Left lung (tissue), 10 donors: ENCODE measurements around the gene GCHFR. TPM values are rescaled to one million over a fixed set of nuclear protein-coding genes. Genes with fewer than 3 reads are reported as not detected.

Source experiments
- ATAC-seq: fragments of 200-7000 bp; cut with Tn5 transposase; one replicate; pipeline ENCODE4 v1.9.1; 2020; ENCODE audit warnings: moderate library complexity
- DNase-seq, 4 donors: peaks; one replicate each; pipeline ENCODE4 v3.0.0-alpha.2; 2013 to 2020
- H3K27ac ChIP-seq, 2 donors: fragments of 200-600 bp; sonication (generic) in 1 of 2; one replicate each; pipeline versions ENCODE4 v1.5.0 to v1.8.0; 2020 to 2021
- H3K27me3 ChIP-seq, 2 donors: fragments of 200-600 bp; sonication (generic) in 1 of 2; one replicate each; pipeline versions ENCODE4 v1.5.0 to v1.8.0; 2020 to 2021
- H3K36me3 ChIP-seq, 2 donors: fragments of 200-600 bp; sonication (generic) in 1 of 2; one replicate each; pipeline versions ENCODE4 v1.5.0 to v1.8.0; 2020 to 2021
- H3K4me1 ChIP-seq, 2 donors: fragments of 200-600 bp; one replicate each; pipeline ENCODE4 v1.8.0; 2021
- H3K4me3 ChIP-seq, 2 donors: fragments of 200-600 bp; sonication (generic) in 1 of 2; one replicate each; pipeline versions ENCODE4 v1.5.0 to v1.8.0; 2020 to 2021; ENCODE audit warnings: mild to moderate bottlenecking in 1 of 2
- H3K9me3 ChIP-seq, 2 donors: fragments of 200-600 bp; sonication (generic) in 1 of 2; one replicate each; pipeline versions ENCODE4 v1.5.0 to v1.8.0; 2020 to 2021
- intact Hi-C, 2 donors: fragments of 100-400 bp; cut with DNase I; formaldehyde crosslinking; loops; one replicate each; pipeline versions ENCODE4 v1.11.2 to v1.14.2; 2022
- polyA plus RNA-seq, 6 donors: library from polyadenylated mRNA; unstranded; fragments of 120-200 nt; gene quantifications; one replicate each; pipeline ENCODE4 v1.2.1, GENCODE V29; 2013; ENCODE audit not compliant: insufficient read length in 6 of 6
- total RNA-seq, 2 donors: library from RNA; stranded (reverse); fragmentation: NEBNext Ultra II Directional; extraction: Animal tissue kit (Norgen Biotek cat#: 25700); gene quantifications; one replicate each; pipeline ENCODE4 v1.2.1, GENCODE V29; 2021
- TF ChIP-seq, protein P1 (sequence below), 2 donors: fragments of 200-600 bp; sonication (generic) in 1 of 2; IDR thresholded peaks; one replicate each; pipeline versions ENCODE4 v1.5.0 to v1.8.0; 2021; ENCODE audit warnings: antibody characterized with exemption in 2 of 2
- donor health status: DM: no; HTN: yes; CAD: no.
- donor health status: DM: no; HTN: no; CAD: no.

The GCHFR gene
- total and polyA plus RNA-seq, 8 donors = 12.7 to 61.5 (median 16.5) TPM

DNA sequence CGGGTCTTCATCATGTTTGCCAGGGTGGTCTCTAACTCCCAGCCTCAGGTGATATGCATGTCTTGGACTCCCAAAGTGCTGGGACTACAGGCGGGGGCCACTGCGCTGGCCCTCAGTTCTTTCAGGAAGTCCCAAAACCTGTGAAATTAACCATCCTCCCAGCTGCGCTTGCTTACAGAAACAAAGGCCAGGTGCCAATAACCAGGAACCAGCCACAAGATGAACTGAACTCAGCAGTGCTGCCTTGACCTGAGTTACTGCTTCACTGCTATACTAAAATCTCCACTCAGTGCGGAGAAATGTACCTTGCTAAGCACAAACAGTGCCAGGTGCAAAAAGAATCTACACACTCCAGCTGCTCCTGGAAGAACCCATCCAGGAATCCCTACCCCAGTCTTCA is 3.9 kb upstream of the GCHFR start:
- Histone ChIP-seq H3K9me3 (no peaks in the 10 kb centered on the region), H3K27me3 (no peaks in the 10 kb centered on the region), H3K27ac (no peak overlapping the region), H3K4me3 (no peak overlapping the region), H3K36me3 (no peaks in the 10 kb centered on the region), H3K4me1 (peaks cover 4 to 32% of the 10 kb centered on the region in 2 donors)
- TF ChIP-seq, protein P1, sequence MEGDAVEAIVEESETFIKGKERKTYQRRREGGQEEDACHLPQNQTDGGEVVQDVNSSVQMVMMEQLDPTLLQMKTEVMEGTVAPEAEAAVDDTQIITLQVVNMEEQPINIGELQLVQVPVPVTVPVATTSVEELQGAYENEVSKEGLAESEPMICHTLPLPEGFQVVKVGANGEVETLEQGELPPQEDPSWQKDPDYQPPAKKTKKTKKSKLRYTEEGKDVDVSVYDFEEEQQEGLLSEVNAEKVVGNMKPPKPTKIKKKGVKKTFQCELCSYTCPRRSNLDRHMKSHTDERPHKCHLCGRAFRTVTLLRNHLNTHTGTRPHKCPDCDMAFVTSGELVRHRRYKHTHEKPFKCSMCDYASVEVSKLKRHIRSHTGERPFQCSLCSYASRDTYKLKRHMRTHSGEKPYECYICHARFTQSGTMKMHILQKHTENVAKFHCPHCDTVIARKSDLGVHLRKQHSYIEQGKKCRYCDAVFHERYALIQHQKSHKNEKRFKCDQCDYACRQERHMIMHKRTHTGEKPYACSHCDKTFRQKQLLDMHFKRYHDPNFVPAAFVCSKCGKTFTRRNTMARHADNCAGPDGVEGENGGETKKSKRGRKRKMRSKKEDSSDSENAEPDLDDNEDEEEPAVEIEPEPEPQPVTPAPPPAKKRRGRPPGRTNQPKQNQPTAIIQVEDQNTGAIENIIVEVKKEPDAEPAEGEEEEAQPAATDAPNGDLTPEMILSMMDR (IDR thresholded peaks at IDR 0.05) = no peak
- DNase-seq (no peak), ATAC-seq (no peak)
- intact Hi-C loops = no loop called here

DNA sequence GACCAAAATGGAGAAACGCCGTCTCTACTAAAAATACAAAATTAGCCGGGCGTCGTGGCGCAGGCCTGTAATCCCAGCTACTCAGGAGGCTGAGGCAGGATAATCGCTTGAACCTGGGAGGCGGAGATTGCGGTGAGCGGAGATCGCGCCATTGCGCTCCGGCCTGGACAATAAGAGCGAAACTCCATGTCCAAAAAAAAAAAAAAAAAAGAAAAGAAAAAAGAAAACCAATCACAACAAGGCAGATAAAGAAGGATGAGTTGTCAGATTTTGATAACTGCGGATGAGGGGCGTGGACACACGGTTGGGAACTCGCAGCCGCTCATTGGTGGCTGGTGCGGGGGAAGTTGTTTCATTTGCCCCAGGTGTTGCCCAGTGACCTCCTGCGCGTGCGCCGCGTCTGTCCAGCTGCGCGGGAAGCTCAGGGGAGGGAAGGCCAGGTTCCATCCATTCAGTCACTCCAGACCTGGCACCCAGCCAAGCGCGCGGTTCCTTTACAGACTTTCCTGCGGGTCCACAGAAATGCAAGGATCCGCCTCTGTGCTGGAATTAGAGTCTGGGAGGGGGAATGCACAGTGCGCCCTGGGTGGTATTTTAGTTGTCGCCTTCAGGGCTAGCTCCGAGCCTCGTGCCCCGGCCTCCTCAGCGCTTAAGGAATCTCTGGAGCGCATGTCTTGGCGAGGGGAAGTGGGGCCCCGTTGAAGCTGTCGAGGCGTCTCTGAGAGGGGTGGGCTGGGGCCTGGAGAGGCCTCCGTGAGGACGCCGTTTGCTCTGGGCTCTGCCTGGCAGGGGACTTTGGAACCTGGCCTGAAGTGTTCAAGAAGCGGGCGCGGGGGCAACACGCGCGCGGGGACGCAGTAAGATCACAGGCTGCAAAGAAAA is 708 bp upstream of the GCHFR start:
- peak; percentile 23 for ATAC-seq
- Histone ChIP-seq H3K27me3 (no peaks in the 10 kb centered on the region), H3K27ac (peak overlapping the region; percentile 70 to 77), H3K4me1 (peaks cover 10 to 44% of the 10 kb centered on the region in 2 donors), H3K36me3 (peaks cover 0 to 19% of the 10 kb centered on the region in 2 donors), H3K9me3 (no peaks in the 10 kb centered on the region), H3K4me3 (peak overlapping the region; percentile 44 to 61)
- DNase-seq = peak; percentile 76 to 91 (median 78)
- TF ChIP-seq, protein P1 (IDR thresholded peaks at IDR 0.05) = no peak
- intact Hi-C loops = no loop called here

DNA sequence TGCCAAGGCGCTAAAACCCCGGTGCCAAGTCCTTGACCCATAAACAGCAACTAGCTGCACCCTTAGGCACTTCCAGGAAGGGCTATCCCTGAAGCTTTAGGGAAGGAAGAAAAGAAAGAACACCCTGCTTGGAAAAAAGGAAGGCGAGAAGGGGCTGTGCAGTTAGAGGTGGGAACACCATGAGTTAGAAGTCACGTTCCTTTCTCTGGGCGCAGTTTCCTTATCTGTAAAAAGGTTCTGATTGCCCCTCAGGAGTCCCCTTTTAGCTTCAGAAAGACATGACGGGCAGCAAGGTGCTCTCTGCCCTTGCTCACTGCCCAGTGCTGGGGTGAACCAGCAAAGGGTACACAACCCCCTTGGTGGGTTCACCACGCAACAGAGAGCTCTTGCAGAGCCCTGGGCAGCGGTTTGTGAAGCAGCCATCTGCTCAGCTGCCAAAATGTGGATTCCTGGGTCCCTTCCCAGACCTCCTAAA is 798 bp downstream of the GCHFR start:
- ATAC-seq = peak; percentile 15

DNA sequence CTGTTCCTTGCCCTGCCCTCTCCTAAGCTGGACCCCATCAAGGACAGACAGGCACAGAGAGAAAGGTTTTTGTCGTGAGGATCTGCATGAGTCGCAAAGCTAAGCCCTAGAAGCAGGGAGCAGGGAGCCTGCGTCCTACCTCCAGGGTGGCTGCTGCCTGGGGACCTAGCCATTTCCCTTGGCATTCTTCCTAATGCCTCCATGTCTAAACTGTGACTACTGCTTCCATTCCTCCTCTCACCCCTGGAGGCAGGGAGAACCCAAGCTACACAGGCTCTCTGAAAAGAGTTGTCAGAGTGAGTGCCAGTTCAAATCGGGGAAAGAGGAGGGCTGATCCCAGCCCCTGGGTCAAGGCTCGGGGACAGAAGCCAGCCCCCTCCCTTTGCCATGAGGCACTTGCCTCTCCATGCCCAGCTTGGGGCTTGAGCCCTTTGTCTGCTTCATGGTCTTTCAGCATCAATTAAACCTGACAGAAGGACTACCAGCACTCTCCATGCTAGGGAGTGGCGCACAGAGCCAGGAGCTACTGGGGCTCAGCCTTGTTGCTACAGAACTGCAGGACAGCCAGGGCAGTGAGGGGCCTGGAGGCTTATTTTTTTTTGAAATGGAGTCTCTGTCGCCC is 2.4 kb downstream of the GCHFR start:
- H3K9me3 ChIP-seq = no peaks in the 10 kb centered on the region
- peaks cover 18 to 70% of the 10 kb centered on the region in 2 donors for H3K4me1 ChIP-seq
- H3K27me3 ChIP-seq = no peaks in the 10 kb centered on the region
- H3K4me3 ChIP-seq = no peak overlapping the region
- peaks cover 0 to 34% of the 10 kb centered on the region in 2 donors for H3K36me3 ChIP-seq
- TF ChIP-seq, protein P1 (IDR thresholded peaks at IDR 0.05) = no peak
- intact Hi-C loops = no loop called here
- ATAC-seq (no peak), DNase-seq (no peak)
- H3K27ac ChIP-seq = no peak overlapping the region

More for the DNA sequence above, 798 bp downstream of the GCHFR start:
- intact Hi-C loops = no loop called here
- H3K9me3 ChIP-seq = no peaks in the 10 kb centered on the region
- no peaks in the 10 kb centered on the region for H3K27me3 ChIP-seq
- TF ChIP-seq, protein P1 (IDR thresholded peaks at IDR 0.05) = no peak
- H3K4me1 ChIP-seq = peaks cover 15 to 59% of the 10 kb centered on the region in 2 donors
- H3K27ac ChIP-seq = peak overlapping the region; percentile 70 to 77
- no peak for DNase-seq
- H3K4me3 ChIP-seq = peak overlapping the region; percentile 44 to 61
- H3K36me3 ChIP-seq = peaks cover 0 to 21% of the 10 kb centered on the region in 2 donors
